ENCODE measurements around the gene NRIP1. TPM values are rescaled to one million over a fixed set of nuclear protein-coding genes. Genes with fewer than 3 reads are reported as not detected.

The NRIP1 gene
- total and polyA plus RNA-seq, 2 of the 8 experiments (the other 6 are each of a cell fraction or from before 2014, with no cell fraction given) = 1.5 to 9.3 TPM

DNA sequence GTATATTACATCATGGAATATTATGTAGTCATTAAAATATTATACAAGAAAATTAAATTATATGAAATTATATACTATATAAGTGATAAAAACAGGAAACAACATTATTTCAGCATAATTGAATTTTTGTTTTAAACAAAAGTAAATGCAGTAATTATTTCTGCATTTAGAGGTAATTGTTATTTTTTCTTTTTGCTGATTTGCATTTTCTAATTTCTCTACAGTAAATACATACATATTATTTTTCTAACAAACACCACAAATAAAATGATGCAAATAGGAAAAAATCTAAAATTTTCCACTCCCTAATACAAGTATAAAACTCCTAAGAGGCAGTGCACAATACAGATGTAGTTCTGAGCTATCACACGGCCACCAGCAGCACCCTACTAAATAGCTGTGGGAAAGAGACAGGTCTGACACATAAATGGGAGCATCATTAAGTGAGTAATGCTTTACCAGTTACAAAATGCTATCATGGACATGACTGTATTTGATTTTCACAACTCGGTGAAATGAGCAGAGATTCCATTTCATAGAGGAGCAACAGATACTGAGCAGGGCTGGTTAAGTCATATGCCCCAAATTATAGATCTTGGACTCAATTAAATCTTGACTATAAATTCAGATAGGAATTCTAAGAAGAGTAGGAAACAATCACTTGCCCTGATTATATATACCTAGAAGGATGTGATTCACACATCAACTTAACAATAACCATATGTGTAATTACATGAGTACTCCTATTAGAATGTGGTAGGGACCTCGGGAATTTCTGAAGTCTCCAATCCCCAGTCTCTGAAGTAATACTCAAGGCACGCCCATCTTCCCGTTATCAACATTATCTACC, 49.0 kb downstream of the NRIP1 start:
- H2BK15ac ChIP-seq (ENCODE audit: low read length) = no peak overlapping the region
- no peak overlapping the region for H4K91ac ChIP-seq (replicated peaks; ENCODE audit: insufficient read length, low read length)
- H2BK20ac ChIP-seq (ENCODE audit: low read length) = no peak overlapping the region
- FAIRE-seq (no peak), DNase-seq (ENCODE audit: low read depth in 1 of 2, low spot score in 2 of 2) (no peak)
- ChIA-PET CTCF (ENCODE audit: partially characterized antibody) (no interaction called here), POLR2A (ENCODE audit: partially characterized antibody) (no interaction called here)
- H3K79me2 ChIP-seq (ENCODE audit: control insufficient read depth in 1 of 2, insufficient read depth in 2 of 2, low read length in 2 of 2) = no peaks in the 10 kb centered on the region
- H3K79me1 ChIP-seq (ENCODE audit: low read depth, low read length) = no peaks in the 10 kb centered on the region
- no peak overlapping the region for H2BK12ac ChIP-seq (ENCODE audit: low read depth, low read length)
- H2BK120ac ChIP-seq (replicated peaks; ENCODE audit: low read depth, low read length) = no peak overlapping the region
- H3K9me3 ChIP-seq (ENCODE audit: insufficient read depth in 2 of 2, low read depth in 1 of 2, low read length in 1 of 2) = no peaks in the 10 kb centered on the region
- no peak overlapping the region for H3K4me3 ChIP-seq (ENCODE audit: extremely low read depth in 1 of 4, insufficient read depth in 2 of 4, low read depth in 3 of 4, low read length in 4 of 4)
- H2BK5ac ChIP-seq (ENCODE audit: low read depth, low read length) = no peak overlapping the region
- TF ChIP-seq POLR2AphosphoS5 (IDR thresholded peaks at IDR 0.05; ENCODE audit: low read depth, low read length) (no peak), KDM1A (IDR thresholded peaks at IDR 0.05; ENCODE audit: borderline replicate concordance, low read length) (no peak), EGR1 (IDR thresholded peaks at IDR 0.05; ENCODE audit: borderline replicate concordance, low read depth, low read length) (no peak), TCF12 (IDR thresholded peaks at IDR 0.05; ENCODE audit: low read depth, low read length) (no peak), POU5F1 (IDR thresholded peaks at IDR 0.05; ENCODE audit: low read depth, low read length) (no peak), JUND (IDR thresholded peaks at IDR 0.05; ENCODE audit: low read length) (no peak), SUZ12 (IDR thresholded peaks at IDR 0.05; ENCODE audit: low read length) (no peak), TEAD4 (IDR thresholded peaks at IDR 0.05; ENCODE audit: low read depth, low read length) (no peak), CTBP2 (IDR thresholded peaks at IDR 0.05; ENCODE audit: borderline replicate concordance, insufficient read depth, insufficient read length, low read length) (no peak), KDM5A (IDR thresholded peaks at IDR 0.05; ENCODE audit: low read length) (no peak), NRF1 (IDR thresholded peaks at IDR 0.05; ENCODE audit: low read depth, low read length) (no peak), SIX5 (IDR thresholded peaks at IDR 0.05; ENCODE audit: low read depth, low read length) (no peak), TBP (IDR thresholded peaks at IDR 0.05; ENCODE audit: low read depth, low read length) (no peak)
- TF ChIP-seq, protein P1, sequence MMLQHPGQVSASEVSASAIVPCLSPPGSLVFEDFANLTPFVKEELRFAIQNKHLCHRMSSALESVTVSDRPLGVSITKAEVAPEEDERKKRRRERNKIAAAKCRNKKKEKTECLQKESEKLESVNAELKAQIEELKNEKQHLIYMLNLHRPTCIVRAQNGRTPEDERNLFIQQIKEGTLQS (IDR thresholded peaks at IDR 0.05; ENCODE audit: insufficient read depth, low read depth, low read length) = no peak
- H3K23me2 ChIP-seq (ENCODE audit: low read depth, low read length) = no peaks in the 10 kb centered on the region
- no peak overlapping the region for H3K18ac ChIP-seq (ENCODE audit: extremely low read depth, low read length)
- H3K23ac ChIP-seq (ENCODE audit: insufficient read length) = no peak overlapping the region
- H4K20me1 ChIP-seq (replicated peaks in 1 of 2; ENCODE audit: control insufficient read depth in 1 of 2, insufficient read depth in 2 of 2, low read length in 2 of 2) = no peaks in the 10 kb centered on the region
- no peaks in the 10 kb centered on the region for H3K4me1 ChIP-seq (replicated peaks in 1 of 4; ENCODE audit: control insufficient read depth in 3 of 4, insufficient read depth in 4 of 4, low read length in 3 of 4)
- H3K27me3 ChIP-seq (replicated peaks in 1 of 4; ENCODE audit: control insufficient read depth in 3 of 4, extremely low read depth in 1 of 4, insufficient read depth in 3 of 4, low read length in 3 of 4) = no peaks in the 10 kb centered on the region
- H3K27ac ChIP-seq (ENCODE audit: low read depth, low read length) = no peak overlapping the region
- 89% methylated on average over 5 of the region's 5 CpGs; no CpG with 5 or more reads in 1 of the 2 experiments for WGBS, 2 experiments (ENCODE audit: extremely low coverage in 1 of 2, insufficient coverage in 1 of 2, insufficient read length in 1 of 2, insufficient replicate concordance in 2 of 2, low coverage in 1 of 2, low lambda C conversion rate in 2 of 2, missing lambda C conversion rate in 1 of 2)
- no peak overlapping the region for H3K4me2 ChIP-seq (ENCODE audit: insufficient read depth in 1 of 2, low read depth in 2 of 2, low read length in 2 of 2)
- no peak overlapping the region for H3K14ac ChIP-seq (ENCODE audit: insufficient read length)
- no peak overlapping the region for H3K56ac ChIP-seq (replicated peaks; ENCODE audit: insufficient read length, low read depth, low read length)
- H4K5ac ChIP-seq (ENCODE audit: insufficient read length, low read depth, low read length) = no peak overlapping the region
- H3K4ac ChIP-seq (replicated peaks; ENCODE audit: insufficient read length, low read depth, low read length) = no peak overlapping the region
- no peaks in the 10 kb centered on the region for H3K36me3 ChIP-seq (ENCODE audit: control insufficient read depth in 2 of 4, insufficient read depth in 4 of 4, low read length in 3 of 4)
- no peak overlapping the region for H4K8ac ChIP-seq (ENCODE audit: extremely low read depth, insufficient read depth, low read length)
- H2AFZ ChIP-seq (ENCODE audit: low read length) = no peak overlapping the region
- H3K9ac ChIP-seq (replicated peaks in 1 of 4; ENCODE audit: extremely low read depth in 1 of 4, low read depth in 3 of 4, low read length in 3 of 4) = no peak overlapping the region
- H2AK5ac ChIP-seq (ENCODE audit: low read depth, low read length) = no peak overlapping the region
